HEK293T (cell line): ENCODE measurements around the gene SCNN1B.

ENCODE experiments used
- BHLHE40 ChIP-seq: fragments of 450-650 bp; IDR thresholded peaks from 2 replicates; pipeline ENCODE4 v1.6.1; 2016; ENCODE audit warnings: mild to moderate bottlenecking, moderate library complexity, borderline replicate concordance
- ELF4 ChIP-seq: fragments of 450-650 bp; IDR thresholded peaks from 2 replicates; pipeline ENCODE4 v1.6.1; 2017; ENCODE audit warnings: antibody characterized with exemption
- FOXK2 ChIP-seq: fragments of 450-650 bp; IDR thresholded peaks from 2 replicates; pipeline ENCODE4 v1.6.1; 2016; ENCODE audit warnings: mild to moderate bottlenecking
- FOXM1 ChIP-seq: fragments of 450-650 bp; IDR thresholded peaks from 2 replicates; pipeline ENCODE4 v1.6.1; 2017; ENCODE audit warnings: mild to moderate bottlenecking, borderline replicate concordance
- SP1 ChIP-seq: fragments of 450-650 bp; IDR thresholded peaks from 2 replicates; pipeline ENCODE4 v1.6.1; 2017
- SUZ12 ChIP-seq: fragments of 450-650 bp; IDR thresholded peaks from 2 replicates; pipeline ENCODE4 v1.6.1; 2016; ENCODE audit warnings: mild to moderate bottlenecking
- TARDBP ChIP-seq: fragments of 450-650 bp; IDR thresholded peaks from 2 replicates; pipeline ENCODE4 v1.6.1; 2016

DNA sequence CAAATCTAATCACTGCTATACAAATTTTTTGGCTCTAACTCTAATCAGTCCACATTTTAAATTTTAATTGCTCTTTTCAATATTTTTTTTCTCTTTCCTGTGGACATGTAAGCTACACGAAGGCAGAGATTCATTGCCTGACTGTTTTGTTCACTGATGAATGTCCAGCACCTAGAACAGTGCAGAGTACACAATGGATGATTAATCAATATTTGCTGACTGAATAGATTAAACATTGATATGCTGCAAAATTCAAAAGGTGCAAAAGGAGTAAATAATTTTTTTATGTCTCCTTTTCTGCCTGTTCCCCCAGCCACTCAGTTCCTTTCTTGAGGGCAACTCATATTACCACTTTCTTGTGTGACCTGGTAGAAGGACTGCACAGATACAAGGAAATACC, 32.8 kb downstream of the SCNN1B start:
- no peak for TF ChIP-seq FOXM1
- TF ChIP-seq TARDBP: no peak
- TF ChIP-seq FOXK2: no peak
- TF ChIP-seq ELF4: no peak
- no peak for TF ChIP-seq SP1
- TF ChIP-seq BHLHE40: no peak
- no peak for TF ChIP-seq SUZ12
